ENCODE results near the gene DYNLT1.

GRCh38 chr6:158627168-158627939 lies 17.2 kb downstream of the DYNLT1 start:
- TF ChIP-seq, protein P1, sequence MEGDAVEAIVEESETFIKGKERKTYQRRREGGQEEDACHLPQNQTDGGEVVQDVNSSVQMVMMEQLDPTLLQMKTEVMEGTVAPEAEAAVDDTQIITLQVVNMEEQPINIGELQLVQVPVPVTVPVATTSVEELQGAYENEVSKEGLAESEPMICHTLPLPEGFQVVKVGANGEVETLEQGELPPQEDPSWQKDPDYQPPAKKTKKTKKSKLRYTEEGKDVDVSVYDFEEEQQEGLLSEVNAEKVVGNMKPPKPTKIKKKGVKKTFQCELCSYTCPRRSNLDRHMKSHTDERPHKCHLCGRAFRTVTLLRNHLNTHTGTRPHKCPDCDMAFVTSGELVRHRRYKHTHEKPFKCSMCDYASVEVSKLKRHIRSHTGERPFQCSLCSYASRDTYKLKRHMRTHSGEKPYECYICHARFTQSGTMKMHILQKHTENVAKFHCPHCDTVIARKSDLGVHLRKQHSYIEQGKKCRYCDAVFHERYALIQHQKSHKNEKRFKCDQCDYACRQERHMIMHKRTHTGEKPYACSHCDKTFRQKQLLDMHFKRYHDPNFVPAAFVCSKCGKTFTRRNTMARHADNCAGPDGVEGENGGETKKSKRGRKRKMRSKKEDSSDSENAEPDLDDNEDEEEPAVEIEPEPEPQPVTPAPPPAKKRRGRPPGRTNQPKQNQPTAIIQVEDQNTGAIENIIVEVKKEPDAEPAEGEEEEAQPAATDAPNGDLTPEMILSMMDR (IDR thresholded peaks at IDR 0.05 in 2 of 3, conservative IDR thresholded peaks at IDR 0.05 in 1 of 3; ENCODE audit: control insufficient read depth in 2 of 3, extremely low read depth in 1 of 3, insufficient read depth in 1 of 3, low read depth in 3 of 3, low read length in 3 of 3), result no peak
- TF ChIP-seq BACH1 (IDR thresholded peaks at IDR 0.05; ENCODE audit: borderline replicate concordance) (no peak), BCLAF1 (IDR thresholded peaks at IDR 0.05) (no peak), ZBTB11 (CRISPR knock-in tag; IDR thresholded peaks at IDR 0.05) (no peak), SRF (IDR thresholded peaks at IDR 0.05; ENCODE audit: low read depth in 2 of 2, low read length in 2 of 2) (no peak), POLR2A (IDR thresholded peaks at IDR 0.05; ENCODE audit: low read depth, low read length) (no peak), MXI1 (IDR thresholded peaks at IDR 0.05; ENCODE audit: low read depth, low read length) (no peak), ETV6 (conservative IDR thresholded peaks at IDR 0.05 in 1 of 2, IDR thresholded peaks at IDR 0.05 in 1 of 2; ENCODE audit: borderline replicate concordance in 1 of 2, low read depth in 1 of 2) (no peak), TCF3 (IDR thresholded peaks at IDR 0.05; ENCODE audit: borderline replicate concordance, insufficient read depth, low read depth, low read length) (no peak), EP300 (IDR thresholded peaks at IDR 0.05; ENCODE audit: borderline replicate concordance in 1 of 2, control insufficient read depth in 1 of 2, low read depth in 2 of 2, low read length in 2 of 2) (no peak)

All from GM12878 (cell line).